ENCODE data around the gene LRRN3.

DNA sequence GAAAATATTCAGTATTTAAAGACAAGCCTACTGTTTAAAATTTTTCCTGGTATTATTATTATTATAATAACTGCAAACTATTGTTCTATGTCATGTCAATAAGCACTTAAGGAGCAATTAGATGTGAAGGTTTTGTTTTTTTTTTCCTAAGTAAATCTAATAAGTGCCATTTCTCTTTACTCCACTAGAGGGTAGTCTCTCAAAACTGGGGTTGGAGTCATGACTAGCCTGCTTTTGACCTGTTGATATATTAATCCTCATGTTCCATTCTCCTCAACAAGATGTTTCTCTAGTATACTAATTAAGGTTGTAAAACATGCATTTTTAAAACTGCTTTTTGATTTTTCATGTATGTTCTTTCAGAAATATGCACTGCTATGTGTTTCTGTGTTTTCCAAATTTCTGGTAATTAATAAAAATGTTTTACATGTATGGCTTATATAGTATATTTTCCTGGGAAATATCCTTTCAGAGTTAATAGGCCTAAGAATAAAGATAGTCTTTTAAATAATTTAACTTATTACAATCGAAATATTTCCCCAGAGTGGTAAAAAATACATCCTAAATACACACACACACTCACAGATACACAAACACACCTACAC lies 1.0 kb upstream of the LRRN3 start:
- TF ChIP-seq KLF16 (tag by site-specific recombination; IDR thresholded peaks at IDR 0.05) = no peak
- no peak for TF ChIP-seq ZNF335 (tag by site-specific recombination; conservative IDR thresholded peaks at IDR 0.05)
- TF ChIP-seq, protein P1, sequence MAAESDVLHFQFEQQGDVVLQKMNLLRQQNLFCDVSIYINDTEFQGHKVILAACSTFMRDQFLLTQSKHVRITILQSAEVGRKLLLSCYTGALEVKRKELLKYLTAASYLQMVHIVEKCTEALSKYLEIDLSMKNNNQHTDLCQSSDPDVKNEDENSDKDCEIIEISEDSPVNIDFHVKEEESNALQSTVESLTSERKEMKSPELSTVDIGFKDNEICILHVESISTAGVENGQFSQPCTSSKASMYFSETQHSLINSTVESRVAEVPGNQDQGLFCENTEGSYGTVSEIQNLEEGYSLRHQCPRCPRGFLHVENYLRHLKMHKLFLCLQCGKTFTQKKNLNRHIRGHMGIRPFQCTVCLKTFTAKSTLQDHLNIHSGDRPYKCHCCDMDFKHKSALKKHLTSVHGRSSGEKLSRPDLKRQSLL (tag by site-specific recombination; IDR thresholded peaks at IDR 0.05) = no peak
- no peak for TF ChIP-seq ZBTB1 (tag by site-specific recombination; IDR thresholded peaks at IDR 0.05)
- TF ChIP-seq, protein P2, sequence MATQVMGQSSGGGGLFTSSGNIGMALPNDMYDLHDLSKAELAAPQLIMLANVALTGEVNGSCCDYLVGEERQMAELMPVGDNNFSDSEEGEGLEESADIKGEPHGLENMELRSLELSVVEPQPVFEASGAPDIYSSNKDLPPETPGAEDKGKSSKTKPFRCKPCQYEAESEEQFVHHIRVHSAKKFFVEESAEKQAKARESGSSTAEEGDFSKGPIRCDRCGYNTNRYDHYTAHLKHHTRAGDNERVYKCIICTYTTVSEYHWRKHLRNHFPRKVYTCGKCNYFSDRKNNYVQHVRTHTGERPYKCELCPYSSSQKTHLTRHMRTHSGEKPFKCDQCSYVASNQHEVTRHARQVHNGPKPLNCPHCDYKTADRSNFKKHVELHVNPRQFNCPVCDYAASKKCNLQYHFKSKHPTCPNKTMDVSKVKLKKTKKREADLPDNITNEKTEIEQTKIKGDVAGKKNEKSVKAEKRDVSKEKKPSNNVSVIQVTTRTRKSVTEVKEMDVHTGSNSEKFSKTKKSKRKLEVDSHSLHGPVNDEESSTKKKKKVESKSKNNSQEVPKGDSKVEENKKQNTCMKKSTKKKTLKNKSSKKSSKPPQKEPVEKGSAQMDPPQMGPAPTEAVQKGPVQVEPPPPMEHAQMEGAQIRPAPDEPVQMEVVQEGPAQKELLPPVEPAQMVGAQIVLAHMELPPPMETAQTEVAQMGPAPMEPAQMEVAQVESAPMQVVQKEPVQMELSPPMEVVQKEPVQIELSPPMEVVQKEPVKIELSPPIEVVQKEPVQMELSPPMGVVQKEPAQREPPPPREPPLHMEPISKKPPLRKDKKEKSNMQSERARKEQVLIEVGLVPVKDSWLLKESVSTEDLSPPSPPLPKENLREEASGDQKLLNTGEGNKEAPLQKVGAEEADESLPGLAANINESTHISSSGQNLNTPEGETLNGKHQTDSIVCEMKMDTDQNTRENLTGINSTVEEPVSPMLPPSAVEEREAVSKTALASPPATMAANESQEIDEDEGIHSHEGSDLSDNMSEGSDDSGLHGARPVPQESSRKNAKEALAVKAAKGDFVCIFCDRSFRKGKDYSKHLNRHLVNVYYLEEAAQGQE (tag by site-specific recombination; IDR thresholded peaks at IDR 0.05) = no peak
- TF ChIP-seq, protein P3, sequence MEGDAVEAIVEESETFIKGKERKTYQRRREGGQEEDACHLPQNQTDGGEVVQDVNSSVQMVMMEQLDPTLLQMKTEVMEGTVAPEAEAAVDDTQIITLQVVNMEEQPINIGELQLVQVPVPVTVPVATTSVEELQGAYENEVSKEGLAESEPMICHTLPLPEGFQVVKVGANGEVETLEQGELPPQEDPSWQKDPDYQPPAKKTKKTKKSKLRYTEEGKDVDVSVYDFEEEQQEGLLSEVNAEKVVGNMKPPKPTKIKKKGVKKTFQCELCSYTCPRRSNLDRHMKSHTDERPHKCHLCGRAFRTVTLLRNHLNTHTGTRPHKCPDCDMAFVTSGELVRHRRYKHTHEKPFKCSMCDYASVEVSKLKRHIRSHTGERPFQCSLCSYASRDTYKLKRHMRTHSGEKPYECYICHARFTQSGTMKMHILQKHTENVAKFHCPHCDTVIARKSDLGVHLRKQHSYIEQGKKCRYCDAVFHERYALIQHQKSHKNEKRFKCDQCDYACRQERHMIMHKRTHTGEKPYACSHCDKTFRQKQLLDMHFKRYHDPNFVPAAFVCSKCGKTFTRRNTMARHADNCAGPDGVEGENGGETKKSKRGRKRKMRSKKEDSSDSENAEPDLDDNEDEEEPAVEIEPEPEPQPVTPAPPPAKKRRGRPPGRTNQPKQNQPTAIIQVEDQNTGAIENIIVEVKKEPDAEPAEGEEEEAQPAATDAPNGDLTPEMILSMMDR (tag by site-specific recombination; IDR thresholded peaks at IDR 0.05) = no peak
- TF ChIP-seq ZFP3 (tag by site-specific recombination; IDR thresholded peaks at IDR 0.05; ENCODE audit: low read depth) = no peak
- TF ChIP-seq, protein P4, sequence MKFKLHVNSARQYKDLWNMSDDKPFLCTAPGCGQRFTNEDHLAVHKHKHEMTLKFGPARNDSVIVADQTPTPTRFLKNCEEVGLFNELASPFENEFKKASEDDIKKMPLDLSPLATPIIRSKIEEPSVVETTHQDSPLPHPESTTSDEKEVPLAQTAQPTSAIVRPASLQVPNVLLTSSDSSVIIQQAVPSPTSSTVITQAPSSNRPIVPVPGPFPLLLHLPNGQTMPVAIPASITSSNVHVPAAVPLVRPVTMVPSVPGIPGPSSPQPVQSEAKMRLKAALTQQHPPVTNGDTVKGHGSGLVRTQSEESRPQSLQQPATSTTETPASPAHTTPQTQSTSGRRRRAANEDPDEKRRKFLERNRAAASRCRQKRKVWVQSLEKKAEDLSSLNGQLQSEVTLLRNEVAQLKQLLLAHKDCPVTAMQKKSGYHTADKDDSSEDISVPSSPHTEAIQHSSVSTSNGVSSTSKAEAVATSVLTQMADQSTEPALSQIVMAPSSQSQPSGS (tag by site-specific recombination; IDR thresholded peaks at IDR 0.05; ENCODE audit: low read depth) = no peak
- TF ChIP-seq ZNF274 (IDR thresholded peaks at IDR 0.05; ENCODE audit: low read length) = no peak
- no peak for TF ChIP-seq ZNF274 (tag by site-specific recombination; IDR thresholded peaks at IDR 0.05; ENCODE audit: borderline replicate concordance)
- no peak for TF ChIP-seq ZNF248 (tag by site-specific recombination; IDR thresholded peaks at IDR 0.05)
- TF ChIP-seq KLF7 (tag by site-specific recombination; IDR thresholded peaks at IDR 0.05; ENCODE audit: borderline replicate concordance) = no peak
